NCI-H187 treated with DMSO at 0.1 percent for 48 hours (cell line): Measurements from ENCODE around the gene BCCIP.
A peak's percentile ranks its signal among the peaks of the same experiment; 100 is the strongest.

Experiments
- DNase-seq: peaks from one replicate; lab custom pipeline; 2025; lab: John Stamatoyannopoulos, UW

Gene BCCIP

GRCh38 chr10:125822878-125823662 lies at the start of gene BCCIP, which contains the start of gene UROS:
BCCIP (plus strand) TSS chr10:125823546; CDS start chr10:125823558, 12 bp downstream.
UROS (minus strand) TSS chr10:125823258; CDS start chr10:125816499, 6,759 bp downstream.
- DNase-seq, result peak; percentile 37

GRCh38 chr10:125773687-125774543 lies 49.4 kb upstream of the BCCIP start:
- DNase-seq, result no peak

GRCh38 chr10:125774581-125775191 lies 48.7 kb upstream of the BCCIP start:
- DNase-seq, result no peak

DNA sequence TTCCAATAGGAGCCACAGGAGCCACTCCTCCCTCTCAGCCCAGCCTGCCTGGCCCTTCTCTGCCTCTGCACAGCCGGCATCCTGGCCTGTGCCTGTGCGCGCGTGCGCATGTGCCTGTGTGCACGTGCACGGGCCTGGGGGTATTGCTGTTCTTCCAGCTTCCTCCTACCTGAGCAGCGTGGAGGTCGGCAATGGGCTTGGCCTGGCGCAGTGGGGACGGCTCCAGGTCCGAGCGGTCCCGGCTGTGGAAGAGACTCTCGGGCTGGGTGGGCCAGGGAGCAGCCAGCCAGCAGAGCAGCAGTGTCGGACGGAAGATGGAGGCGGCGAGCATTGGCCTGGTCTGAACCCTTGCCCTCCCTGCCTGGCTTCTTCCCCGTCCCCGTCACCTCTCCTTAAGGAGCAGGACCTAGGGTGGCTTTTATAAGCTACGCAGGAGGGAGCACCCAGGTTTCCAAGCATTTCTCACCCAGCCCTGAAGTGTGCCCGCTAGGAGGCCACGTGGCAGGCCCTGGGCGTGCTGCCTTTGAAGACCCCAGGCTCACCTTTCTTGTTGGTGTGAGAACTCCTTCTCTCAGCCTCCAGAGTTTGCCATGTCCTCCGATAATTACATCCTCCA lies 47.7 kb upstream of the BCCIP start, which contains the start of gene MMP21:
MMP21 (minus strand) TSS at position 331 of the 616 bp plus-strand sequence; CDS start at position 331, 0 bp downstream.
- no peak for DNase-seq

- no peak for DNase-seq
These were observed 45.5 kb upstream of the BCCIP start for GRCh38 chr10:125777806-125778205.

DNA sequence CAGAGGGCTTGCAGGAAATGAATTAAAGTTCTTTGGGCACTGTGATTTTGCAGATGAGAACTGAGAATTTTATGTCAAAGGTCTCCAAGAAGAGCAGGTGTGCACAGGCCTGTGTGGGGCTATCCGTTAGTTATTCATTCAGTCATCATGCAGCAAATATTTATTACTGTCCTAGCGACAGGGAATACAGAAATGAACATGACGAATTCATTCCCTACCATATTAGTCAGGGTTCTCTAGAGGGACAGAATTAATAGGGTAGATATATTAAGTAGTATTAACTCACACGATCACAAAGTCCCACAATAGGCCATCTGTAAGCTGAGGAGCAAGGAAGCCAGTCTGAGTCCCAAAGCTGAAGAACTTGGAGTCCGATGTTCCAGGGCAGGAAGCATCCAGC lies 44.8 kb upstream of the BCCIP start:
- DNase-seq, result no peak

GRCh38 chr10:125779403-125780327 lies 43.7 kb upstream of the BCCIP start:
- no peak for DNase-seq

GRCh38 chr10:125781374-125781773 lies 42.0 kb upstream of the BCCIP start:
- DNase-seq, result no peak

GRCh38 chr10:125782054-125782453 lies 41.3 kb upstream of the BCCIP start:
- DNase-seq, result no peak

DNA sequence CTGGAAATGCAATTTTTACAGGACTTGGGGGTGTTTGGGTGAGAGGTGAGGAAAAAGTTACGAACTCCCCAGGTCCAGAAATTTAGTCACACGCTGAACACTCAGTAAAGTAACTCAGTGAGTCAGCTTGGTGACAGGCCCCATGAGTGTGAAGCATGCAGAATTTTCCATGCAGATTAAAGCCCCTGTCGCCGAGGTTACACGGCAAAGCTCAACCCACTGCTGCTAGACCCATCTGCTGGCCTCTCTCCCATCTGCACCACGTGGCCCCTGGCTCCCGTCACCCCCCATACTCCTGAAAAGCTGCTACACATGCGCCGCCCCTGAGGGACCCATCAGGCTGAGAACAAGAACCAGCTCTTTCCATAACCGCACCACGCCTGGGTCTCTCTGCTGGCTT lies 40.7 kb upstream of the BCCIP start:
- DNase-seq, result no peak

- no peak for DNase-seq
These were observed 39.9 kb upstream of the BCCIP start for GRCh38 chr10:125783408-125783807.

DNA sequence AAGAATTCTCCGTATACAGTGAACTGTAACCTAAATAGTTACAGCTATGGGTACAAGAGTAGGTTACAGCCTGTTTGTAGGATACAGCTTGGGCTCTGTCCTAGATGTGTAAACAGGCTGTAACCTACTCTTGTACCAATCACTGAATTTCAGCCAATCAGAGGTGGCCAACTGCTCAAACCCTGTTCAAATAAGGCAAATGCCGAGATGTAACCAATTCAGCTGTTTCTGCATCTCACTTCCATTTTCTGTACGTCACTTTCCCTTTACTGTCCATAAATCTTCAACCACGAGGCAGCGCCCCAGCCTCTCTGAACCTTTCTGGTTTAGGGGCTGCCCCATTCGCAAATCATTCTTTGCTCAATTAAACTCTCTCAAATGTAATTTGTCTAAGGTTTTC lies 39.4 kb upstream of the BCCIP start:
- DNase-seq, result no peak

- DNase-seq, result no peak
These were observed 37.6 kb upstream of the BCCIP start for GRCh38 chr10:125785791-125786190.

DNA sequence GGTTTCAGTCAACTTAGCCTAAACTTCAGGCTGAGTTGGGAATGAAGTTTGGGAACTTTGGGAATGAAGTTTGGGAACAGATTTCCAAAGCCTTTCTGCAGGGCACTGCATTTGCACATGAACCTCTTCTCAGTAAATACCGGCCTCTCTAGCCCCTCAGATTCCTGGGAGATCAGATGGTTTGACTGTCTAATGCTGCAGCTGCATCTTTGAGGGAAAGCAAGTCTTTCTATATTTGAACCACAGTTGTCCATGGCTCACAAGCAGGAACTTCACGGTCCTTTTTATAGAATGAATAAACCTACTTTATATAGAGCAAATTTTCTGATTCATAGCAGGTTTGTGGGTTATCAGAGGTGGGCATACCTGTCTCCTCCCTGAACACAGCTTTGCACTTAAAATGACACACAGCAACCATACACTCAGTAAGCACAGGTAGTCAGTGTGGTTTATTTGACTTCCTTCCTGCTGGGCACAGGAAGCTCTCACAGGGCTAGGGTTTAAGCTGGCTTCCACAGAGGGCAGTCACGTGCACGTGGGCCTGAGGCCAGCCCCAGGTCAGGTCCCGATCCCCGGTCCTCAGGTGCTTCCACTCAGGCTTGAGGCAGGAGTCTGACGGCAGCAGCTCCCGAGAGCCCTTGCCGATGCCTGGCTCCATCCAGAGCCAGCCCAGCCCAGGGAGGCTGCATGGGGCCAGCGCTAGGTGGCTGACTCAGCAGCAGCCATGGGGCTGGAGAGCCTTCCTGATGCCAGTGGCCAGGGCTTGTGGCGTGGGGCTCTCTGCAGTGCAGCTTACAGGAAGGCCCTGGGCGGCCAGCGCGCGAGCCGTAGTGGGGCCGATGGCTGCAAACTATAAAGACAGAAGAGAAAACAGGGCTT lies 35.0 kb upstream of the BCCIP start:
- no peak for DNase-seq

GRCh38 chr10:125792342-125793300 lies 30.7 kb upstream of the BCCIP start:
- DNase-seq, result no peak

- DNase-seq, result no peak
These were observed 28.2 kb upstream of the BCCIP start for GRCh38 chr10:125795128-125795527.

- no peak for DNase-seq
These were observed 27.6 kb upstream of the BCCIP start for GRCh38 chr10:125795637-125796190.

GRCh38 chr10:125797424-125797823 lies 25.9 kb upstream of the BCCIP start:
- no peak for DNase-seq
